ENCODE measurements around the gene POU6F1. TPM values are rescaled to one million over a fixed set of nuclear protein-coding genes. Genes with fewer than 3 reads are reported as not detected.

POU6F1 gene
- polyA plus RNA-seq, 1 donor from 2014 or later = 12.4 TPM

DNA sequence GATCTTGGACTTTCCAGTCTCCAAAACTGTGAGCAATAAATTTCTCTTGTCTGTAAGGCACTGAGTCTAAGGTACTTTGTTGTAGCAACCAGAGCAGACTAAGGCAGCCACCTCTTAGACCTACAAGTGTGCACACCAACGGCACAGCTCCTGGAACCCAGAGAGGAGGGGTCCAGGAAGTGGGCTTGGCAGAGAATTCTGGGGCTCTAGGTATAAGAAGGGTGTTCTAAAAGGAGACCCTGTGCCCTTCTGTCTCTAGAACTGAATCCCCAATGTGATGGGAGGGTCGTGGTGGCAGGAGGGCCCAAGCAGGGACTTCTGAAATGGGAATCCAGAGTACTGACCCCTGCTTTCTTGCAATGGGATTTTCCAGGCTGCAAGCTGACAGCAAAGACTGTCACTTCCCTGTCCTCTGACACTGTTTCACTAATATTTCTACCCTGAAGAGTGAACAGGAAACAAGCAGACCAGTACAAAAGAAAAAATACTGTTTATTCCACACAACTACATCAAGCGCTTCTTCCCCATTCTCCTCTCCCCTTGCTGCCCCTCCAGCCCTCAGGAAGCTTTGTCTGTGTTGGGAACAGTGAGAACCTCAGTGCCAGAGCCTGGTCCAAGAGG lies 31.3 kb downstream of the POU6F1 start:
- H3K4me2 ChIP-seq (ENCODE audit: low read length) = no peak overlapping the region
- H3K9me3 ChIP-seq (ENCODE audit: low read length) = no peaks in the 10 kb centered on the region
- H3K36me3 ChIP-seq (ENCODE audit: insufficient read depth, low read length) = peaks cover 10% of the 10 kb centered on the region
- H2AFZ ChIP-seq (ENCODE audit: low read depth, low read length) = no peak overlapping the region
- H3K79me2 ChIP-seq (replicated peaks; ENCODE audit: insufficient read depth, low read length) = no peaks in the 10 kb centered on the region
- TF ChIP-seq EP300 (conservative IDR thresholded peaks at IDR 0.05; ENCODE audit: poor library complexity, severe bottlenecking) = no peak
- no peak for TF ChIP-seq EZH2 (IDR thresholded peaks at IDR 0.05; ENCODE audit: borderline replicate concordance, insufficient read depth, low read length, poor library complexity, severe bottlenecking)
- no peak for TF ChIP-seq RAD21 (conservative IDR thresholded peaks at IDR 0.05)
- TF ChIP-seq MXI1 (conservative IDR thresholded peaks at IDR 0.05; ENCODE audit: poor library complexity, severe bottlenecking) = no peak
- TF ChIP-seq SMC3 (conservative IDR thresholded peaks at IDR 0.05; ENCODE audit: poor library complexity) = no peak
- no peak for TF ChIP-seq TAF1 (IDR thresholded peaks at IDR 0.05; ENCODE audit: low read depth)
- TF ChIP-seq CTCF (IDR thresholded peaks at IDR 0.05; ENCODE audit: poor library complexity, severe bottlenecking) = no peak
- no peaks in the 10 kb centered on the region for H4K20me1 ChIP-seq (ENCODE audit: insufficient read depth)
- no peaks in the 10 kb centered on the region for H3F3A ChIP-seq (ENCODE audit: insufficient read depth, low read length, poor library complexity, severe bottlenecking)
- no peak overlapping the region for H3K4me3 ChIP-seq (ENCODE audit: low read length)
- H3K27ac ChIP-seq (ENCODE audit: low read length) = no peak overlapping the region
- H3K9ac ChIP-seq (ENCODE audit: low read length) = no peak overlapping the region
- H3K27me3 ChIP-seq (ENCODE audit: insufficient read depth, low read depth, low read length) = no peaks in the 10 kb centered on the region
- H3K9me2 ChIP-seq (ENCODE audit: insufficient read depth, low read length) = no peaks in the 10 kb centered on the region

DNA sequence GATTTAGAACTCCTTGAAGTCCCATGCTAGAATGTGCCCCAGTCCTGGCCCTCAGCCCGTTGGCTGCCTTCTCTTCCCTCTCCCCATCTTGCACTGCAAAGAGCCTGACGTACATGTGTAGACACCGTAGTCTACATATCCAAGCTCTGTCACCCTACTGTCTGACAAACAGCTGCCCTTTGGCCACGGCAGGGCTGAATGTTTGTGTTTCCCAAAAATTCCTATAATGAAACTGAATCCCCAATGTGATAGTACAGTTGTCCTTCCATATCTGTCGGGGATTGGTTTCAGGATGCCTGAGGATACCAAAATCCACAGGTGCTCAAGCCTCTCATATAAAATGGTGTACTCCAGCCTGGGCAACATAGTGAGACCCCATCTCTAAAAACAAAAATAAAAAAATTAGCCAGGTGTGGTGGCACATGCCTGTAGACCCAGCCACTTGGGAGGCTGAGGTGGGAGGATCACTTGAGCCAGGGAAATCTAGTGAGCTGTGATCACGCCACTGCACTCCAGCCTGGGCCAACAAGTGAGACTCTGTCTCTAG lies 32.6 kb downstream of the POU6F1 start:
- H3K4me3 ChIP-seq (ENCODE audit: low read length) = no peak overlapping the region
- no peaks in the 10 kb centered on the region for H3K27me3 ChIP-seq (ENCODE audit: insufficient read depth, low read depth, low read length)
- H2AFZ ChIP-seq (ENCODE audit: low read depth, low read length) = no peak overlapping the region
- H4K20me1 ChIP-seq (ENCODE audit: insufficient read depth) = no peaks in the 10 kb centered on the region
- no peaks in the 10 kb centered on the region for H3F3A ChIP-seq (ENCODE audit: insufficient read depth, low read length, poor library complexity, severe bottlenecking)
- no peak for TF ChIP-seq SMC3 (conservative IDR thresholded peaks at IDR 0.05; ENCODE audit: poor library complexity)
- no peak for TF ChIP-seq RAD21 (conservative IDR thresholded peaks at IDR 0.05)
- no peak for TF ChIP-seq EP300 (conservative IDR thresholded peaks at IDR 0.05; ENCODE audit: poor library complexity, severe bottlenecking)
- TF ChIP-seq, protein P1, sequence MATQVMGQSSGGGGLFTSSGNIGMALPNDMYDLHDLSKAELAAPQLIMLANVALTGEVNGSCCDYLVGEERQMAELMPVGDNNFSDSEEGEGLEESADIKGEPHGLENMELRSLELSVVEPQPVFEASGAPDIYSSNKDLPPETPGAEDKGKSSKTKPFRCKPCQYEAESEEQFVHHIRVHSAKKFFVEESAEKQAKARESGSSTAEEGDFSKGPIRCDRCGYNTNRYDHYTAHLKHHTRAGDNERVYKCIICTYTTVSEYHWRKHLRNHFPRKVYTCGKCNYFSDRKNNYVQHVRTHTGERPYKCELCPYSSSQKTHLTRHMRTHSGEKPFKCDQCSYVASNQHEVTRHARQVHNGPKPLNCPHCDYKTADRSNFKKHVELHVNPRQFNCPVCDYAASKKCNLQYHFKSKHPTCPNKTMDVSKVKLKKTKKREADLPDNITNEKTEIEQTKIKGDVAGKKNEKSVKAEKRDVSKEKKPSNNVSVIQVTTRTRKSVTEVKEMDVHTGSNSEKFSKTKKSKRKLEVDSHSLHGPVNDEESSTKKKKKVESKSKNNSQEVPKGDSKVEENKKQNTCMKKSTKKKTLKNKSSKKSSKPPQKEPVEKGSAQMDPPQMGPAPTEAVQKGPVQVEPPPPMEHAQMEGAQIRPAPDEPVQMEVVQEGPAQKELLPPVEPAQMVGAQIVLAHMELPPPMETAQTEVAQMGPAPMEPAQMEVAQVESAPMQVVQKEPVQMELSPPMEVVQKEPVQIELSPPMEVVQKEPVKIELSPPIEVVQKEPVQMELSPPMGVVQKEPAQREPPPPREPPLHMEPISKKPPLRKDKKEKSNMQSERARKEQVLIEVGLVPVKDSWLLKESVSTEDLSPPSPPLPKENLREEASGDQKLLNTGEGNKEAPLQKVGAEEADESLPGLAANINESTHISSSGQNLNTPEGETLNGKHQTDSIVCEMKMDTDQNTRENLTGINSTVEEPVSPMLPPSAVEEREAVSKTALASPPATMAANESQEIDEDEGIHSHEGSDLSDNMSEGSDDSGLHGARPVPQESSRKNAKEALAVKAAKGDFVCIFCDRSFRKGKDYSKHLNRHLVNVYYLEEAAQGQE (IDR thresholded peaks at IDR 0.05; ENCODE audit: borderline replicate concordance) = no peak
- no peak for TF ChIP-seq POLR2AphosphoS5 (IDR thresholded peaks at IDR 0.05)
- no peak for TF ChIP-seq CTCF (IDR thresholded peaks at IDR 0.05; ENCODE audit: poor library complexity, severe bottlenecking)
- no peak for TF ChIP-seq EZH2 (IDR thresholded peaks at IDR 0.05; ENCODE audit: borderline replicate concordance, insufficient read depth, low read length, poor library complexity, severe bottlenecking)
- no peak for TF ChIP-seq MXI1 (conservative IDR thresholded peaks at IDR 0.05; ENCODE audit: poor library complexity, severe bottlenecking)
- no peak for TF ChIP-seq TAF1 (IDR thresholded peaks at IDR 0.05; ENCODE audit: low read depth)
- no peak overlapping the region for H3K27ac ChIP-seq (ENCODE audit: low read length)
- no peaks in the 10 kb centered on the region for H3K79me2 ChIP-seq (replicated peaks; ENCODE audit: insufficient read depth, low read length)
- H3K9me2 ChIP-seq (ENCODE audit: insufficient read depth, low read length) = no peaks in the 10 kb centered on the region
- H3K36me3 ChIP-seq (ENCODE audit: insufficient read depth, low read length) = no peaks in the 10 kb centered on the region
- H3K4me2 ChIP-seq (ENCODE audit: low read length) = no peak overlapping the region
- no peak overlapping the region for H3K9ac ChIP-seq (ENCODE audit: low read length)
- no peaks in the 10 kb centered on the region for H3K9me3 ChIP-seq (ENCODE audit: low read length)

All from neural cell (in vitro differentiated cells).